ENCODE results near the gene GFOD1. TPM values are rescaled to one million over a fixed set of nuclear protein-coding genes. Genes with fewer than 3 reads are reported as not detected.
A peak's percentile ranks its signal among the peaks of the same experiment; 100 is the strongest.

The GFOD1 gene
- total and polyA plus RNA-seq, 8 donors, result 0.76 to 29.4 (median 11.4) TPM

DNA sequence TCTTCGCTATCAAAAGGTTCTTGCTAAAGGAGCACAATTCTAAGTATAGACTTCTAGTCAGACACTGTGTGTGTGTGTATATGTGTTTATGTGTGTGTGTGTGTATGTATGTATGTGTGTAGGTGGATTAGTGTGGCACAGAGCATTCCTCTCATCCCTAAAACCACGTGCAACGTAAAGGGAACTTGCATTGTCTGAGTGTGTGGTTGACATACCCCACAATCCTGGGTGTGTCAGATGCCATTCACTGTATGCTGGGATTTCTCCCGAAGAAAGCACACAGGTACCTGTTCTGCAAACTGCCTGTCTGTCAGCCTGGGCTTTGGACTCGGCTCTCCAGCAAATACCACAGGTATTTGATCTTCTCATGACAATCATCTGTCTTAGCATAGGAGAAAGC lies 116.8 kb downstream of the GFOD1 start:
- Histone ChIP-seq H3K36me3 (no peaks in the 10 kb centered on the region), H3K27ac (no peak overlapping the region), H3K27me3 (no peaks in the 10 kb centered on the region), H3K4me3 (no peak overlapping the region), H3K9me3 (no peaks in the 10 kb centered on the region), H3K4me1 (peaks cover 0 to 42% (median 17%) of the 10 kb centered on the region in 4 donors)
- 66 to 78% (median 72%) methylated on average over 5 of the region's 5 CpGs for WGBS, 5 donors
- TF ChIP-seq CTCF (IDR thresholded peaks at IDR 0.05), result no peak
- TF ChIP-seq POLR2A (IDR thresholded peaks at IDR 0.05), result no peak
- TF ChIP-seq POLR2AphosphoS5 (IDR thresholded peaks at IDR 0.05), result no peak
- TF ChIP-seq EP300 (IDR thresholded peaks at IDR 0.05), result no peak
- no peak for DNase-seq
- intact Hi-C loops (cut with DNase I; ENCODE audit: low total_unique reads), result no loop called here

- no peaks in the 10 kb centered on the region for H3K9me3 ChIP-seq
- WGBS, 5 donors, result 0 to 91% (median 4%) methylated on average over 1 of the region's 1 CpG
- no peaks in the 10 kb centered on the region for H3K27me3 ChIP-seq
- no peak for TF ChIP-seq POLR2AphosphoS5 (IDR thresholded peaks at IDR 0.05)
- TF ChIP-seq EP300 (IDR thresholded peaks at IDR 0.05), result no peak
- TF ChIP-seq CTCF (IDR thresholded peaks at IDR 0.05), result no peak
- no peak for TF ChIP-seq POLR2A (IDR thresholded peaks at IDR 0.05)
- H3K4me1 ChIP-seq, result peaks cover 0 to 42% (median 17%) of the 10 kb centered on the region in 4 donors
- no peak overlapping the region for H3K4me3 ChIP-seq
- no peak for DNase-seq
- intact Hi-C loops (cut with DNase I; ENCODE audit: low total_unique reads), result no loop called here
- peaks cover 0 to 10% (median 9%) of the 10 kb centered on the region in 4 donors for H3K36me3 ChIP-seq
- no peak overlapping the region for H3K27ac ChIP-seq
Measured at GRCh38 chr6:13369591-13369990, 117.8 kb downstream of the GFOD1 start.

- no peak for DNase-seq
- no peak overlapping the region for H3K27ac ChIP-seq
- peaks cover 0 to 18% (median 15%) of the 10 kb centered on the region in 4 donors for H3K36me3 ChIP-seq
- intact Hi-C loops (cut with DNase I; ENCODE audit: low total_unique reads), result no loop called here
- TF ChIP-seq POLR2AphosphoS5 (IDR thresholded peaks at IDR 0.05), result no peak
- no peak for TF ChIP-seq EP300 (IDR thresholded peaks at IDR 0.05)
- TF ChIP-seq POLR2A (IDR thresholded peaks at IDR 0.05), result no peak
- no peak for TF ChIP-seq CTCF (IDR thresholded peaks at IDR 0.05)
- H3K4me1 ChIP-seq, result peaks cover 0 to 42% (median 17%) of the 10 kb centered on the region in 4 donors
- H3K27me3 ChIP-seq, result no peaks in the 10 kb centered on the region
- H3K9me3 ChIP-seq, result no peaks in the 10 kb centered on the region
- H3K4me3 ChIP-seq, result no peak overlapping the region
Measured at GRCh38 chr6:13368731-13369115, 118.7 kb downstream of the GFOD1 start.

DNA sequence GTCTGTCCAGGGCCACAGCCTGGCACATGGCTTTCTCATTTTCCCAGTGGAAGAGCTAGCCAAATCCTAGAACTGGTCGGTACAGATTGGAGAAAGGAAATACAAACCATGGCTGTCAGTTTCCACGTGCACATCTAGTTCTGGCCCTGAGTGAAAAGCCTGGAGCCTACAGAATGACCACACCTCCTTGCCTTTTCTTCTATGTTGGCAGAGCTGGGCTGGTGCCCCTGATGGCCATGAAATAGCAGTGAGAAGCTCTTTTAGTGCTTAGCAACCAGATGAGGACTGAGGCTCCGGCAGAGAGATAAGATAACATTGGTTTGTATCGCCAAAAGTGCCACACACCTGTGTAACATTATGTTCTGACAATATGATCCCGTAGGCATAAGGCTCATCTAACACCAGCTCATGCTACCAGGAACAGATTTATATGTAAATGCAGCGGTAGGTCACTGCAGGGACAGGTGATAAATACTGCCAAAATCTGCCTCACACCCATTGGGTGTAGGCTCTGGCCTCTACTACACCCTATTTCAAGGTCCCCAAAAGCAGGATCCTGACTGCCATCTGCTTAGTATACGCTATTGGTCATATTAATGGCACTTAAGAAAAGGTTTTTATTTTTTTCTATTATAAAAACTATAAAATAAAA lies 119.2 kb downstream of the GFOD1 start:
- intact Hi-C loops (cut with DNase I; ENCODE audit: low total_unique reads), result no loop called here
- Histone ChIP-seq H3K27ac (peak overlapping the region in 2 of 5 donors; percentile 15 to 49), H3K4me1 (peaks cover 0 to 42% (median 17%) of the 10 kb centered on the region in 4 donors), H3K9me3 (no peaks in the 10 kb centered on the region), H3K27me3 (no peaks in the 10 kb centered on the region), H3K36me3 (peaks cover 0 to 21% (median 15%) of the 10 kb centered on the region in 4 donors), H3K4me3 (no peak overlapping the region)
- TF ChIP-seq CTCF (IDR thresholded peaks at IDR 0.05) (no peak), EP300 (IDR thresholded peaks at IDR 0.05) (no peak), POLR2A (IDR thresholded peaks at IDR 0.05) (no peak)
- DNase-seq, result peak in 1 of 2 donors; percentile 42
- WGBS, 5 donors, result 45 to 73% (median 59%) methylated on average over 7 of the region's 7 CpGs

Data from stomach (tissue), 9 donors.